Endothelial cell of umbilical vein (primary cell): ENCODE measurements around the gene AFG1L. TPM values are rescaled to one million over a fixed set of nuclear protein-coding genes. Genes with fewer than 3 reads are reported as not detected.

Experiments used
- BruUV-seq: library from RNA; stranded (reverse); fragments of 400-500 nt; replicated peaks from 2 replicates; lab custom pipeline; 2021; lab: Mats Ljungman, UMichigan
- CTCF ChIA-PET: fragments of 300-600, 350-600 bp; sonication (Branson Sonifier 250); formaldehyde crosslinking; loops from one replicate; lab custom pipeline; 2021; ENCODE audit warnings: antibody characterized with exemption, inconsistent platforms; lab: Charles Lee
- POLR2A ChIA-PET: fragments of 300-600, 350-600 bp; sonication (Branson Sonifier 250); formaldehyde crosslinking; loops from one replicate; lab custom pipeline; 2021; ENCODE audit warnings: antibody characterized with exemption, inconsistent platforms; lab: Charles Lee
- DNase-seq: peaks from one replicate; pipeline ENCODE4 v3.0.0-alpha.2; 2011; ENCODE audit warnings: low read depth, low spot score
- FAIRE-seq: peaks from 2 replicates; lab custom pipeline; 2011; peaks lifted over from hg19 to GRCh38; lab: Jason Lieb, UNC
- H2AFZ ChIP-seq: 2 replicates; pipeline ENCODE4 v1.6.0; 2012; ENCODE audit warnings: low read depth, low read length, control low read depth, inconsistent platforms
- H3K27ac ChIP-seq: 2 replicates; pipeline ENCODE4 v1.5.1; 2011; ENCODE audit warnings: low read depth, mild to moderate bottlenecking, control low read depth, low read length, moderate library complexity; ENCODE audit not compliant: insufficient read depth
- H3K27me3 ChIP-seq, 2 experiments: 2 replicates each; pipeline versions ENCODE4 v1.6.0 to v1.6.1; 2011; ENCODE audit warnings: low read length in 2 of 2, mixed read lengths in 1 of 2; ENCODE audit not compliant: control insufficient read depth in 2 of 2, insufficient read depth in 2 of 2
- H3K36me3 ChIP-seq, 2 experiments: 2 replicates in 1 of 2; 3 replicates in 1 of 2; pipeline ENCODE4 v1.5.1; 2011; ENCODE audit warnings: low read length in 2 of 2, mild to moderate bottlenecking in 1 of 2, moderate library complexity in 1 of 2; ENCODE audit not compliant: control insufficient read depth in 2 of 2, insufficient read depth in 2 of 2; ENCODE audit errors: extremely low read depth in 1 of 2
- H3K4me1 ChIP-seq: 3 replicates; pipeline ENCODE4 v1.5.1; 2011; ENCODE audit warnings: mild to moderate bottlenecking, low read length; ENCODE audit not compliant: control insufficient read depth, insufficient read depth; ENCODE audit errors: extremely low read depth
- H3K4me2 ChIP-seq: 2 replicates; pipeline ENCODE4 v1.6.1; 2011; ENCODE audit warnings: low read length, control low read depth, mixed read lengths; ENCODE audit not compliant: insufficient read depth
- H3K4me3 ChIP-seq, 3 experiments: fragments of 200-600 bp in 1 of 3; sonication (generic), shearing (Covaris generic) in 1 of 3; replicated peaks in 1 of 3; 2 replicates each; pipeline ENCODE4 v1.5.1; 2011 to 2016; ENCODE audit warnings: control low read depth in 3 of 3, low read length in 3 of 3, mild to moderate bottlenecking in 2 of 3, inconsistent platforms in 1 of 3, low read depth in 1 of 3, moderate library complexity in 1 of 3; ENCODE audit not compliant: insufficient read depth in 1 of 3
- H3K79me2 ChIP-seq: 2 replicates; pipeline ENCODE4 v1.6.0; 2012; ENCODE audit warnings: low read length, inconsistent platforms; ENCODE audit not compliant: control insufficient read depth, insufficient read depth
- H3K9ac ChIP-seq: replicated peaks from 2 replicates; pipeline ENCODE3; 2011; ENCODE audit warnings: low read length, control low read depth; ENCODE audit not compliant: insufficient read depth; ENCODE audit errors: extremely low read depth
- H3K9me1 ChIP-seq: replicated peaks from 3 replicates; pipeline ENCODE4 v1.6.0; 2011; ENCODE audit warnings: mild to moderate bottlenecking, low read length; ENCODE audit not compliant: control insufficient read depth, insufficient read depth; ENCODE audit errors: extremely low read depth
- H3K9me3 ChIP-seq: replicated peaks from 2 replicates; pipeline ENCODE4 v1.5.1; 2012; ENCODE audit warnings: low read length, inconsistent platforms; ENCODE audit not compliant: control insufficient read depth, insufficient read depth
- H4K20me1 ChIP-seq: replicated peaks from 2 replicates; pipeline ENCODE3; 2011; ENCODE audit warnings: mild to moderate bottlenecking, low read length; ENCODE audit not compliant: control insufficient read depth, insufficient read depth; ENCODE audit errors: extremely low read depth
- CTCF ChIP-seq, 2 donors: IDR thresholded peaks; 1 replicate in 1 of 2; 2 replicates in 1 of 2; pipeline ENCODE4 v1.5.1; 2011; ENCODE audit warnings: low read length in 2 of 2, mild to moderate bottlenecking in 2 of 2, moderate library complexity in 2 of 2, control low read depth in 1 of 2, inconsistent platforms in 1 of 2, low read depth in 1 of 2; ENCODE audit not compliant: insufficient read depth in 1 of 2; ENCODE audit errors: extremely low read depth in 1 of 2
- EZH2 ChIP-seq: IDR thresholded peaks from 2 replicates; pipeline ENCODE4 v1.6.1; 2012; ENCODE audit warnings: borderline replicate concordance, low read depth, mild to moderate bottlenecking, moderate library complexity, low read length, inconsistent platforms; ENCODE audit not compliant: severe bottlenecking
- FOS ChIP-seq: IDR thresholded peaks from 2 replicates; pipeline ENCODE4 v1.6.1; 2011; ENCODE audit warnings: mild to moderate bottlenecking, low read length, moderate library complexity, borderline replicate concordance; ENCODE audit not compliant: insufficient read depth
- JUN ChIP-seq: IDR thresholded peaks from 2 replicates; pipeline ENCODE4 v1.6.1; 2011; ENCODE audit warnings: borderline replicate concordance, low read depth; ENCODE audit not compliant: insufficient read length, insufficient read depth
- MYC ChIP-seq: IDR thresholded peaks from one replicate; pipeline ENCODE4 v1.6.1; 2011; ENCODE audit warnings: mild to moderate bottlenecking, low read depth, low read length
- POLR2A ChIP-seq: IDR thresholded peaks from 2 replicates; pipeline ENCODE4 v1.6.1; 2012; ENCODE audit warnings: low read depth, mild to moderate bottlenecking, control low read depth, low read length
- POLR2AphosphoS5 ChIP-seq: IDR thresholded peaks from 2 replicates; pipeline ENCODE4 v1.6.1; 2012; ENCODE audit warnings: low read depth, mild to moderate bottlenecking, control low read depth, low read length, moderate library complexity; ENCODE audit not compliant: insufficient read depth
- dilution Hi-C: fragments of 300-500 bp; cut with MboI; formaldehyde crosslinking; loops from one replicate; pipeline ENCODE4 v1.15.0; 2019; ENCODE audit warnings: low sequenced_read_pairs; ENCODE audit not compliant: extremely low pct_ligation_motif_present
- intact Hi-C: fragments of 100-400 bp; cut with micrococcal nuclease; formaldehyde crosslinking; loops from one replicate; pipeline ENCODE4 v1.10.0; 2022
- polyA plus RNA-seq, 4 experiments: library from polyadenylated mRNA; depleted of rRNA in 3 of 4; stranded (reverse) in 3 of 4; unstranded in 1 of 4; fragments of >200 nt; gene quantifications; 2 replicates each; pipeline versions ENCODE4 v1.2.1 to v1.2.3, GENCODE V29; 2011 to 2012; ENCODE audit warnings: missing spikeins in 1 of 4
- total RNA-seq: library from RNA; stranded (reverse); gene quantifications from 2 replicates; pipeline ENCODE4 v1.2.3, GENCODE V29; 2021
- TF ChIP-seq, protein P1 (sequence below): IDR thresholded peaks from 2 replicates; pipeline ENCODE4 v1.6.1; 2011; ENCODE audit not compliant: insufficient read depth, insufficient read length

The AFG1L gene
- total and polyA plus RNA-seq, 2 donors (not counting 3 experiments of a cell fraction or from before 2014, with no cell fraction given): 1.0 to 6.2 TPM

GRCh38 chr6:108555399-108556052, 260.7 kb downstream of the AFG1L start:
- intact Hi-C loops: loop anchor here (5.0 kb wide), 1 partner anchor 517 kb away; no protein-coding TSS in a partner anchor
- no peak overlapping the region for H2AFZ ChIP-seq
- H3K79me2 ChIP-seq: no peaks in the 10 kb centered on the region
- no peaks in the 10 kb centered on the region for H4K20me1 ChIP-seq
- CTCF ChIA-PET: interaction anchor here (1.0 to 6.9 kb wide), 5 partner anchors 14 to 518 kb away, joined by 3 to 38 read pairs (median 4); no protein-coding TSS in a partner anchor
- H3K27ac ChIP-seq: no peak overlapping the region
- no peaks in the 10 kb centered on the region for H3K9me3 ChIP-seq
- no peaks in the 10 kb centered on the region for H3K9me1 ChIP-seq
- no peaks in the 10 kb centered on the region for H3K36me3 ChIP-seq
- no TSS peak for BruUV-seq
- FAIRE-seq (no peak), DNase-seq (no peak)
- no peak overlapping the region for H3K4me2 ChIP-seq
- H3K9ac ChIP-seq: no peak overlapping the region
- POLR2A ChIA-PET: no interaction called here
- dilution Hi-C loops: no loop called here
- TF ChIP-seq, protein P1, sequence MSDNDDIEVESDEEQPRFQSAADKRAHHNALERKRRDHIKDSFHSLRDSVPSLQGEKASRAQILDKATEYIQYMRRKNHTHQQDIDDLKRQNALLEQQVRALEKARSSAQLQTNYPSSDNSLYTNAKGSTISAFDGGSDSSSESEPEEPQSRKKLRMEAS: no peak
- no peak for TF ChIP-seq JUN
- TF ChIP-seq MYC: no peak
- TF ChIP-seq POLR2A: no peak
- TF ChIP-seq FOS: no peak
- no peak for TF ChIP-seq CTCF (IDR thresholded peaks at IDR 0.05; ENCODE audit: extremely low read depth in 1 of 2, insufficient read depth in 1 of 2, low read depth in 1 of 2, low read length in 2 of 2)
- TF ChIP-seq EZH2: no peak
- no peak for TF ChIP-seq POLR2AphosphoS5
- H3K27me3 ChIP-seq: peaks cover 3 to 4% of the 10 kb centered on the region in 2 experiments
- no peak overlapping the region for H3K4me3 ChIP-seq
- H3K4me1 ChIP-seq: peaks cover 5% of the 10 kb centered on the region
